GM21526 (cell line): Measurements from ENCODE around the gene ORC3.
"Not testable (repeated sequence)": the region's sequence is repeated elsewhere in the genome, so short reads cannot be mapped to it uniquely, and the experiment has no call there.

Experiments used
- ATAC-seq: cut with Tn5 transposase; IDR thresholded peaks from one replicate; pipeline ENCODE4 v1.9.1; 2021; ENCODE audit warnings: moderate library complexity; ENCODE audit not compliant: unreplicated experiment, low FRiP score

The ORC3 gene

GRCh38 chr6:87687893-87688292 is 98.0 kb downstream of the ORC3 start:
- not testable (repeated sequence) for ATAC-seq

- no peak for ATAC-seq
Observed at GRCh38 chr6:87690441-87690840, 100.5 kb downstream of the ORC3 start.

GRCh38 chr6:87692086-87692485 is 102.2 kb downstream of the ORC3 start:
- ATAC-seq = no peak

- not testable (repeated sequence) for ATAC-seq
Observed at GRCh38 chr6:87696817-87697216, 106.9 kb downstream of the ORC3 start.

GRCh38 chr6:87697581-87698546 is 107.9 kb downstream of the ORC3 start:
- no peak for ATAC-seq

- no peak for ATAC-seq
Observed at GRCh38 chr6:87698547-87699006, 108.6 kb downstream of the ORC3 start.

DNA sequence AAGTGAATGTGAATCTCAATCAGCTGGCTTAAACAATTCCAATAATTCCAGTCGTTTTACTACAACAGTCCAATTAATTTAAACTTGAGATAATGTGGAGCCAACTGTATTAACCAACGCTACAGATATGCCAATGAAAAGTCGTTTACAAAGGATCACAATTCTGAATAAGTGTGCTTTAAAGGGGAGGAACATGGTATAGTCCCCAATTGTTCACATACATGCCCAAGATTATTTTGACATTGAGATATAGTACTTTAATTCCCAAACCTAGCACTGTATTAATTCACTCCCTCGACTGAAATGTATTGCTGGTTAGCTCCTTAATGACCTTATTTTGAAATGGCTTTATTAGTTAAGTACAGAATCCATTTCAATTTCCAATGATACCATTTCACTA is 109.6 kb downstream of the ORC3 start:
- no peak for ATAC-seq

- no peak for ATAC-seq
Observed at GRCh38 chr6:87700397-87701343, 110.7 kb downstream of the ORC3 start.

DNA sequence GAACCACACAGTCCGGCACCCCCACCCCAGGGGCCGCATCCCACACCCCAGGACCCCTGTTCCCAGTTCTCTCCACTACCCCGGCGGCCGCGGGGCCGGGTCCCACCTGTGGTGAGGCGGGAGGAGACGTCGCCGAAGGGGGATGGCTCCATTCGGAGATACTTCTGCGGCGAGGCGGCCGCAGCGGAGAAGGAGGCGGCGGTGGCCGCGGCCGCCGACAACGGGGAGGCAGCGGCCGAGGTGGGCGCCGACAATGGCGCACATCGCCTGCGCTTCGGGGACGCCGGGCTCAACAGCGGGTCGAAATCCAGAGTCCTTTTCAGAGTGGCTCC is 111.4 kb downstream of the ORC3 start:
- ATAC-seq = no peak

DNA sequence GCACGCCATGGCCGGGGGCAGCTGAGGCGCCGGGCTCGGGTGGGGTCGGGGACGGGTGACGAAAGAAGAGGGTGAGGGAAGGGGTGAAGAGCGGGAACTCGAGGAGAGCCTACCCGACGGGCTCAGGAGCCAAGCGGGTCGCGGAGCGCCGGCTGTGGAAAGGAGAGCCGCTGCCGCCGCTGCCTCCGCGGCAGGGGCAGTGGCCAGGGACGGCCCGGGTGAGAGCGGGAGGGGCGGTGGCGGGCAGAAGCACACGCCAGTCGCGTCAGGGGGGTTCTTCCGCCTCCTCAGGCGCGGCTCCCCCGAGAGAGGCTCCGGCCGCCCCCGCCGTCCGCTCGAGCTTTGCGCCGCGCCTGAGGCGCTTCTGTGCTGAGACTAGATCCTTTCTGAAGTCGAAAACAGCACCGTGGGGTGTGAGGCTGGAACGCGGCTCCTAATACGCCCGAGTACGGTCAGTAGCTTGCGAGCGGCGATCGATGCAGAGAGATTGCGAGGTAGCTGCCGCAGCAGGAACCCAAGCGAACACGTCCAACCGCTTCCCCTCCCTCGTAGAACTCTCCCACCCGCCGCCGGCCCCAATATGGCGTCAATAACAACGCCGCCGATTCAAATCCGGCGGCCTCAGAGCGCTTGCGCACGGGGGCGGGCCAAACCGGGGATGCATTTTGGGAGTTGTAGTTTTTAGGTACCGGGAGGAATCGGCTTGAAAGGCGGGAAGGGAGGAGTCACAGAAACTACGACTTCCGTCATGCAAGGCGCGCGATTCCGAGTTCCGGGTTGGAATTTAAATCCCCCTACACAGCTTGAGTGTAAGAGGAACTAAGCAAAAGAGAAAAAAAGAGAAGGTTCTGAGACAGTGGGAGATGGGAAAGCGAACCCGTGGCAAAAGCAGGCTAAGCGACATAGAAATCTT is 112.0 kb downstream of the ORC3 start, which contains the start of gene AKIRIN2:
Gene AKIRIN2 (minus strand): TSS at position 558 of the 913 bp plus-strand sequence. CDS start 549 bp downstream, at position 9.
- ATAC-seq = peak; percentile 60

GRCh38 chr6:87702589-87702945 is 112.6 kb downstream of the ORC3 start:
- ATAC-seq = peak; percentile 19

DNA sequence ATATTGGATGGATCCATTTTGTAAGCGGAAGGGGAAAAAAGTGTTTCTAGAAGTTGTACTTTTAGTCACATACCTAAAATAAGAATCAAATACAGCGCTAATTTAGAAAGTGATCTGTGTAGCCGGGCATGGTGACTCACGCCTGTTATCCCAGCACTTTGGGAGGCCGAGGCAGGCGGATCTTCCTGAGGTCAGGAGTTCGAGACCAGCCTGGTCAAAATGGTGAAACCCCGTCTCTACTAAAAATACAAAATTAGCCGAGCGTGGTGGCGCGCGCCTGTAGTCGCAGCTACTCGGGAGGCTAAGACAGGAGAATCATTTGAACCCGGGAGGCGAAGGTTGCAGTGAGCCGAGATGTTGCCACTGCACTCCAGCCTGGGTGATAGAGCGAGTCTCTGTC is 113.1 kb downstream of the ORC3 start:
- not testable (repeated sequence) for ATAC-seq

DNA sequence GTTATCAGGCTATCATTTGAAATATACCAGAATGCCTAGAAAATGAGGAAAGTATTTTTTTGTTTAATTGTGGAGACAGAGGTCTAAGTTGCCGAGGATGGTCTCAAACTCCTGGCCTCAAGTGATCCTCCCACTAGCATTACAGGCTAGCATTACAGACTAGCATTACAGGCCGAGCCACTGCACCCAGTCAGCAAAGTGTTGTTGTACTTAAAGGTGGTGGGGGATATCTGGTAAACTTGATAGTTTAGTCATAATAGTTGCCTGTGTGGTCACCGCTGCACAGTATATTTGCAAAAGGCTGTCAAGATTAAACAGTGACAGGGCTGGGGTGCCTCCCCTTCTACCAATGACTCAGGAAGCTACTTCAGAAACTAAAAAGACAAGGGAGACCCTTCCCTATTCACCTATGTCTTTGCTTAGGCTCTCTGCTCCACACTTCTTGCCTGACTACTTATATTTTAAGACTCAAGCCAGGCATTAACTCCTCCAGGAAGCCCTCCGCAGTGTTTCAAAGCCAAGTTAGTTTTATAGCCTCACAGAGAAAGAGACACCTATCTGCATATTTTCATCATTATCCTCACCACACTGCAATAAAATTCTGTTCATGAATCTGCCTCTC is 115.2 kb downstream of the ORC3 start:
- peak; percentile 39 for ATAC-seq

- ATAC-seq = no peak
Observed at GRCh38 chr6:87706187-87706966, 116.4 kb downstream of the ORC3 start.

DNA sequence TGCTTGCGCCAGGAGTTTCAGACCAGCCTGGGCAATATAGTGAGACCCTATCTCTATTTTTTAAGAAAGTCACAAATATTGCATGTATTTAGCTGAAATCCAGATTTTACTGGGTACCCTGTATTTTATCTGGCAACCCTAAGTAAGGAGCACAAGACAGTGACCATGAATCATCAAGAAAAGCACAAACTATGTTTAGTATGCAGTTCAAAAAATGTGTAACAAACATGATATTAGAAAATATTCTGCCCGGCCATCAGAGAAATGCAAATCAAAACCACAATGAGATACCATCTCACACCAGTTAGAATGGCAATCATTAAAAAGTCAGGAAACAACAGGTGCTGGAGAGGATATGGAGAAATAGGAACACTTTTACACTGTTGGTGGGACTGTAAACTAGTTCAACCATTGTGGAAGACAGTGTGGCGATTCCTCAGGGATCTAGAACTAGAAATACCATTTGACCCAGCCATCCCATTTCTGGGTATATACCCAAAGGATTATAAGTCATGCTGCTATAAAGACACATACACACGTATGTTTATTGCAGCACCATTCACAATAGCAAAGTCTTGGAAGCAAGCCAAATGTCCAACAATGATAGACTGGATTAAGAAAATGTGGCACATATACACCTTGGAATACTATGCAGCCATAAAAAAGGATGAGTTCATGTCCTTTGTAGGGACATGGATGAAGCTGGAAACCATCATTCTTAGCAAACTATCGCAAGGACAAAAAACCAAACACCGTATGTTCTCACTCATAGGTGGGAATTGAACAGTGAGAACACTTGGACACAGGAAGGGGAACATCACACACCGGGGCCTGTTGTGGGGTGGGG is 118.9 kb downstream of the ORC3 start:
- not testable (repeated sequence) for ATAC-seq

- ATAC-seq = no peak
Observed at GRCh38 chr6:87710090-87710489, 120.2 kb downstream of the ORC3 start.

GRCh38 chr6:87712713-87713112 is 122.8 kb downstream of the ORC3 start:
- ATAC-seq = not testable (repeated sequence)
